Transverse colon (tissue), 4 donors: ENCODE measurements around the gene SERPINA3. TPM values are rescaled to one million over a fixed set of nuclear protein-coding genes. Genes with fewer than 3 reads are reported as not detected.

Experiments used
- DNase-seq: peaks from one replicate; pipeline ENCODE4 v3.0.0-alpha.2; 2019
- H3K27ac ChIP-seq, 4 donors: fragments of 200-600 bp; sonication (generic); 2 replicates each; pipeline ENCODE4 v1.5.1; 2016 to 2018; ENCODE audit warnings: inconsistent platforms in 4 of 4
- H3K27me3 ChIP-seq: fragments of 200-600 bp; sonication (generic); 2 replicates; pipeline ENCODE4 v1.5.1; 2017; ENCODE audit warnings: inconsistent platforms
- H3K36me3 ChIP-seq, 4 donors: fragments of 200-600 bp; sonication (generic); 2 replicates each; pipeline ENCODE4 v1.5.1; 2017 to 2019; ENCODE audit warnings: inconsistent platforms in 4 of 4
- H3K4me1 ChIP-seq, 4 donors: fragments of 200-600 bp; sonication (generic); 2 replicates each; pipeline ENCODE4 v1.5.1; 2017 to 2020; ENCODE audit warnings: inconsistent platforms in 4 of 4
- H3K4me3 ChIP-seq, 4 donors: fragments of 200-600 bp; sonication (generic); 1 replicate in 1 of 4; 2 replicates in 3 of 4; pipeline versions ENCODE4 v1.5.1 to v1.6.1; 2017 to 2019; ENCODE audit warnings: inconsistent platforms in 4 of 4
- H3K9me3 ChIP-seq, 2 donors: fragments of 200-600 bp; sonication (generic); 2 replicates each; pipeline ENCODE4 v1.5.1; 2017 to 2019; ENCODE audit warnings: inconsistent platforms in 2 of 2
- EP300 ChIP-seq: sonication (generic); formaldehyde crosslinking; IDR thresholded peaks from one replicate; pipeline ENCODE4 v1.6.1; 2017; ENCODE audit warnings: antibody characterized with exemption, low read depth
- POLR2A ChIP-seq: fragments of 450-650 bp; IDR thresholded peaks from one replicate; pipeline ENCODE4 v1.6.1; 2016; ENCODE audit warnings: antibody characterized with exemption, mild to moderate bottlenecking, moderate library complexity
- POLR2AphosphoS5 ChIP-seq, 3 donors: sonication (generic); formaldehyde crosslinking; IDR thresholded peaks; one replicate each; pipeline ENCODE4 v1.6.1; 2016; ENCODE audit warnings: antibody characterized with exemption in 3 of 3
- WGBS, 2 donors: methylation state at CpG; one replicate each; pipeline ENCODE4 v1.1.5; 2018; ENCODE audit warnings: low coverage in 1 of 2; 5-methylcytosine and 5-hydroxymethylcytosine counted together
- in situ Hi-C, 4 donors: fragments of 200-750 bp; cut with MboI; loops; one replicate each; pipeline versions ENCODE4 v1.15.0 to v1.15.1; 2017; ENCODE audit warnings: low sequenced_read_pairs in 3 of 4, low pct_ligation_motif_present in 1 of 4, low pct_unique_long_range_greater_than_20kb in 1 of 4
- intact Hi-C: fragments of 100-400 bp; cut with DNase I; formaldehyde crosslinking; loops from one replicate; pipeline ENCODE4 v1.15.1; 2023; ENCODE audit warnings: low total_unique reads
- total RNA-seq, 4 donors: library from RNA; depleted of rRNA; stranded (reverse); fragments of >200 nt; gene quantifications; one replicate each; pipeline ENCODE4 v1.1.0, GENCODE V29; 2016
- TF ChIP-seq, protein P1 (sequence below), 5 experiments: fragments of 200-600 bp in 3 of 5; fragments of 450-650 bp in 2 of 5; sonication (generic) in 3 of 5; IDR thresholded peaks; 1 replicate in 2 of 5; 2 replicates in 3 of 5; pipeline ENCODE4 v1.5.1; 2016 to 2017; ENCODE audit warnings: antibody characterized with exemption in 5 of 5, inconsistent platforms in 3 of 5, mild to moderate bottlenecking in 2 of 5, moderate library complexity in 1 of 5

Gene SERPINA3
- total RNA-seq, 4 donors from 2014 or later, result 16.0 to 72.7 (median 22.6) TPM

GRCh38 chr14:94663965-94664704 is 51.9 kb downstream of the SERPINA3 start:
- H3K36me3 ChIP-seq, result no peaks in the 10 kb centered on the region
- 70 to 80% methylated on average over 6 to 11 of the region's 11 CpGs for WGBS, 2 donors
- in situ Hi-C loops, result no loop called here
- H3K27me3 ChIP-seq, result peaks cover 3% of the 10 kb centered on the region
- no peak overlapping the region for H3K4me3 ChIP-seq
- peaks cover 0 to 4% (median 0%) of the 10 kb centered on the region in 4 donors for H3K4me1 ChIP-seq
- H3K9me3 ChIP-seq, result no peaks in the 10 kb centered on the region
- intact Hi-C loops, result no loop called here
- no peak for DNase-seq
- H3K27ac ChIP-seq, result peak overlapping the region in 1 of 4 donors; percentile 16
- TF ChIP-seq, protein P1, sequence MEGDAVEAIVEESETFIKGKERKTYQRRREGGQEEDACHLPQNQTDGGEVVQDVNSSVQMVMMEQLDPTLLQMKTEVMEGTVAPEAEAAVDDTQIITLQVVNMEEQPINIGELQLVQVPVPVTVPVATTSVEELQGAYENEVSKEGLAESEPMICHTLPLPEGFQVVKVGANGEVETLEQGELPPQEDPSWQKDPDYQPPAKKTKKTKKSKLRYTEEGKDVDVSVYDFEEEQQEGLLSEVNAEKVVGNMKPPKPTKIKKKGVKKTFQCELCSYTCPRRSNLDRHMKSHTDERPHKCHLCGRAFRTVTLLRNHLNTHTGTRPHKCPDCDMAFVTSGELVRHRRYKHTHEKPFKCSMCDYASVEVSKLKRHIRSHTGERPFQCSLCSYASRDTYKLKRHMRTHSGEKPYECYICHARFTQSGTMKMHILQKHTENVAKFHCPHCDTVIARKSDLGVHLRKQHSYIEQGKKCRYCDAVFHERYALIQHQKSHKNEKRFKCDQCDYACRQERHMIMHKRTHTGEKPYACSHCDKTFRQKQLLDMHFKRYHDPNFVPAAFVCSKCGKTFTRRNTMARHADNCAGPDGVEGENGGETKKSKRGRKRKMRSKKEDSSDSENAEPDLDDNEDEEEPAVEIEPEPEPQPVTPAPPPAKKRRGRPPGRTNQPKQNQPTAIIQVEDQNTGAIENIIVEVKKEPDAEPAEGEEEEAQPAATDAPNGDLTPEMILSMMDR (IDR thresholded peaks at IDR 0.05), result no peak
- TF ChIP-seq POLR2A, result no peak
- TF ChIP-seq EP300, result no peak
- TF ChIP-seq POLR2AphosphoS5 (IDR thresholded peaks at IDR 0.05), result no peak

DNA sequence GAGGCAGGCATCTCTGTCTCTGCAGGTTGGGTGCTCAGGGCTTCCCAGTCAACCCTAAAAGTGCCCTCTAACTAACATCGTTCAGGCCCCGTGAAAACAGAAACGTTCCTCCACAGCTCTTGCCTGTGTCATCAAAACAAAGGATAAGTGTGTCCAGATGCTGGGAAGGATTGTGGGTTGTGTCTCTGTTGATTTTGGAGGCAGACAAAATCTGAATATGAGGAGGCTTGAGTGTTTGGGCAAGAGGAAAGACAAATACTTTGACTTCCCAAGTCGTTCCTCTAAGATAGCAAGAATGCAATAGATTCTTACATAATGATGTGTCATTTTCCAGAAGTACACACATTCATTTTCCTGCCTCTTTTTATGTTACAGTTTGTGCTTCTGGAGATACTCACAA is 52.9 kb downstream of the SERPINA3 start:
- H3K27me3 ChIP-seq, result peaks cover 3% of the 10 kb centered on the region
- in situ Hi-C loops (no loop called here), intact Hi-C loops (no loop called here)
- no peak overlapping the region for H3K4me3 ChIP-seq
- no peaks in the 10 kb centered on the region for H3K36me3 ChIP-seq
- no peak overlapping the region for H3K27ac ChIP-seq
- peaks cover 0 to 4% (median 0%) of the 10 kb centered on the region in 4 donors for H3K4me1 ChIP-seq
- 24 to 33% methylated on average over 2 to 4 of the region's 4 CpGs for WGBS, 2 donors
- no peaks in the 10 kb centered on the region for H3K9me3 ChIP-seq
- no peak for DNase-seq
- TF ChIP-seq EP300, result no peak
- no peak for TF ChIP-seq POLR2AphosphoS5 (IDR thresholded peaks at IDR 0.05)
- TF ChIP-seq, protein P1 (IDR thresholded peaks at IDR 0.05), result no peak
- TF ChIP-seq POLR2A, result no peak

GRCh38 chr14:94665544-94665943 is 53.4 kb downstream of the SERPINA3 start:
- H3K27me3 ChIP-seq, result peaks cover 3% of the 10 kb centered on the region
- in situ Hi-C loops, result no loop called here
- intact Hi-C loops, result no loop called here

GRCh38 chr14:94670692-94671285 is 58.6 kb downstream of the SERPINA3 start:
- in situ Hi-C loops, result no loop called here
- WGBS, 2 donors, result 74 to 86% methylated on average over 6 to 11 of the region's 11 CpGs
- Histone ChIP-seq H3K27ac (no peak overlapping the region), H3K4me1 (no peaks in the 10 kb centered on the region), H3K9me3 (no peaks in the 10 kb centered on the region), H3K36me3 (no peaks in the 10 kb centered on the region), H3K27me3 (peaks cover 6% of the 10 kb centered on the region), H3K4me3 (no peak overlapping the region)
- no peak for TF ChIP-seq POLR2A
- TF ChIP-seq, protein P1 (IDR thresholded peaks at IDR 0.05), result no peak
- no peak for TF ChIP-seq EP300
- no peak for TF ChIP-seq POLR2AphosphoS5 (IDR thresholded peaks at IDR 0.05)
- intact Hi-C loops, result no loop called here
- DNase-seq, result no peak

More at GRCh38 chr14:94665544-94665943, 53.4 kb downstream of the SERPINA3 start:
- no peak overlapping the region for H3K4me3 ChIP-seq
- no peaks in the 10 kb centered on the region for H3K9me3 ChIP-seq
- H3K36me3 ChIP-seq, result no peaks in the 10 kb centered on the region
- DNase-seq, result no peak
- WGBS, 2 donors, result 64 to 68% methylated on average over 2 of the region's 2 CpGs
- TF ChIP-seq EP300 (no peak), POLR2AphosphoS5 (IDR thresholded peaks at IDR 0.05) (no peak), POLR2A (no peak)
- TF ChIP-seq, protein P1 (IDR thresholded peaks at IDR 0.05), result no peak
- H3K4me1 ChIP-seq, result peaks cover 0 to 4% (median 0%) of the 10 kb centered on the region in 4 donors
- no peak overlapping the region for H3K27ac ChIP-seq
